T1000 (cell line): ENCODE measurements around the gene ARHGAP18.
"Not testable (repeated sequence)": the region's sequence is repeated elsewhere in the genome, so short reads cannot be mapped to it uniquely, and the experiment has no call there.

Experiments used
- DNase-seq: peaks from one replicate; lab custom pipeline; 2025; ENCODE audit warnings: mixed read lengths; lab: John Stamatoyannopoulos, UW

The ARHGAP18 gene

GRCh38 chr6:129577691-129578090, 132.3 kb downstream of the ARHGAP18 start:
- DNase-seq: no peak

- DNase-seq: no peak
Observed at GRCh38 chr6:129576456-129576855, 133.5 kb downstream of the ARHGAP18 start.

GRCh38 chr6:129575378-129576118, 134.4 kb downstream of the ARHGAP18 start:
- DNase-seq: no peak

GRCh38 chr6:129574605-129575004, 135.4 kb downstream of the ARHGAP18 start:
- DNase-seq: not testable (repeated sequence)

GRCh38 chr6:129570929-129571328, 139.0 kb downstream of the ARHGAP18 start:
- DNase-seq: not testable (repeated sequence)

GRCh38 chr6:129568015-129568414, 142.0 kb downstream of the ARHGAP18 start:
- no peak for DNase-seq

GRCh38 chr6:129567374-129567773, 142.6 kb downstream of the ARHGAP18 start:
- DNase-seq: no peak

- no peak for DNase-seq
Observed at GRCh38 chr6:129565811-129566210, 144.2 kb downstream of the ARHGAP18 start.

- DNase-seq: no peak
Observed at GRCh38 chr6:129565366-129565765, 144.6 kb downstream of the ARHGAP18 start.

GRCh38 chr6:129558248-129558647, 151.7 kb downstream of the ARHGAP18 start:
- no peak for DNase-seq

- no peak for DNase-seq
Observed at GRCh38 chr6:129555206-129555832, 154.7 kb downstream of the ARHGAP18 start.

GRCh38 chr6:129552413-129552812, 157.6 kb downstream of the ARHGAP18 start:
- DNase-seq: no peak

GRCh38 chr6:129551486-129551885, 158.5 kb downstream of the ARHGAP18 start:
- DNase-seq: no peak

- no peak for DNase-seq
Observed at GRCh38 chr6:129546702-129547101, 163.3 kb downstream of the ARHGAP18 start.

- DNase-seq: no peak
Observed at GRCh38 chr6:129544892-129545612, 164.9 kb downstream of the ARHGAP18 start.

GRCh38 chr6:129543981-129544380, 166.0 kb downstream of the ARHGAP18 start:
- DNase-seq: no peak

GRCh38 chr6:129542705-129543104, 167.3 kb downstream of the ARHGAP18 start:
- no peak for DNase-seq

GRCh38 chr6:129539032-129539431, 170.9 kb downstream of the ARHGAP18 start:
- no peak for DNase-seq

- no peak for DNase-seq
Observed at GRCh38 chr6:129536271-129536670, 173.7 kb downstream of the ARHGAP18 start.

- no peak for DNase-seq
Observed at GRCh38 chr6:129534926-129535325, 175.1 kb downstream of the ARHGAP18 start.
